ENCODE measurements around the gene RANGAP1. TPM values are rescaled to one million over a fixed set of nuclear protein-coding genes. Genes with fewer than 3 reads are reported as not detected.
A peak's percentile ranks its signal among the peaks of the same experiment; 100 is the strongest.

Gene RANGAP1
- total RNA-seq, 2 experiments from 2014 or later: 108 to 119 TPM

- no peaks in the 10 kb centered on the region for H3K9me2 ChIP-seq (ENCODE audit: insufficient read depth, low read length)
- H3K4me3 ChIP-seq (ENCODE audit: low read depth, low read length, poor library complexity, severe bottlenecking): peak overlapping the region; percentile 78
- H3K27ac ChIP-seq (ENCODE audit: low read depth, low read length, poor library complexity, severe bottlenecking): no peak overlapping the region
- no peak for TF ChIP-seq EZH2phosphoT487 (IDR thresholded peaks at IDR 0.05; ENCODE audit: borderline replicate concordance, low read depth, low read length)
- TF ChIP-seq, protein P1, sequence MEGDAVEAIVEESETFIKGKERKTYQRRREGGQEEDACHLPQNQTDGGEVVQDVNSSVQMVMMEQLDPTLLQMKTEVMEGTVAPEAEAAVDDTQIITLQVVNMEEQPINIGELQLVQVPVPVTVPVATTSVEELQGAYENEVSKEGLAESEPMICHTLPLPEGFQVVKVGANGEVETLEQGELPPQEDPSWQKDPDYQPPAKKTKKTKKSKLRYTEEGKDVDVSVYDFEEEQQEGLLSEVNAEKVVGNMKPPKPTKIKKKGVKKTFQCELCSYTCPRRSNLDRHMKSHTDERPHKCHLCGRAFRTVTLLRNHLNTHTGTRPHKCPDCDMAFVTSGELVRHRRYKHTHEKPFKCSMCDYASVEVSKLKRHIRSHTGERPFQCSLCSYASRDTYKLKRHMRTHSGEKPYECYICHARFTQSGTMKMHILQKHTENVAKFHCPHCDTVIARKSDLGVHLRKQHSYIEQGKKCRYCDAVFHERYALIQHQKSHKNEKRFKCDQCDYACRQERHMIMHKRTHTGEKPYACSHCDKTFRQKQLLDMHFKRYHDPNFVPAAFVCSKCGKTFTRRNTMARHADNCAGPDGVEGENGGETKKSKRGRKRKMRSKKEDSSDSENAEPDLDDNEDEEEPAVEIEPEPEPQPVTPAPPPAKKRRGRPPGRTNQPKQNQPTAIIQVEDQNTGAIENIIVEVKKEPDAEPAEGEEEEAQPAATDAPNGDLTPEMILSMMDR (conservative IDR thresholded peaks at IDR 0.05; ENCODE audit: low read length): 0 out of 2 replicates have a peak, but pooled peaks have one; percentile 43
- H3K9me3 ChIP-seq (ENCODE audit: low read length): no peaks in the 10 kb centered on the region
- ChIA-PET POLR2A (no interaction called here), CTCF (ENCODE audit: unreplicated experiment) (no interaction called here)
- no peaks in the 10 kb centered on the region for H3K36me3 ChIP-seq (ENCODE audit: insufficient read depth, low read length)
- no peaks in the 10 kb centered on the region for H4K20me1 ChIP-seq (ENCODE audit: insufficient read depth, low read length)
- H3K4me1 ChIP-seq (ENCODE audit: insufficient read depth, low read length, poor library complexity, severe bottlenecking): peaks cover 13% of the 10 kb centered on the region
- H2AFZ ChIP-seq (ENCODE audit: low read length): peak overlapping the region; percentile 83
- DNase-seq (ENCODE audit: low spot score): peak; percentile 88
- no peaks in the 10 kb centered on the region for H3K79me2 ChIP-seq (ENCODE audit: insufficient read depth, low read depth, low read length)
- intact Hi-C loops (cut with micrococcal nuclease; ENCODE audit: unreplicated experiment): loop anchor here (2.0 kb wide), 1 partner anchor 341 kb away; the partner anchor contains the start of genes ST13 and XPNPEP3
- H3K4me2 ChIP-seq (ENCODE audit: low read length): peak overlapping the region; percentile 90
- BruUV-seq (replicated peaks): no TSS peak
These were observed 88.7 kb downstream of the RANGAP1 start for GRCh38 chr22:41197038-41197972.

Small RNA genes lying within 50 kb of the gene (microRNA-seq; reads per million reads assigned to microRNA genes)
- gene MIR6889 (ENCODE audit: borderline replicate concordance): not detected

Small RNA genes lying within 50 kb of the gene (small RNA-seq; reads per million reads assigned to genes)
- gene MIR6889: not detected

Other genes starting within 250 kb of the RANGAP1 start
- gene EP300, start 193.6 kb downstream of the RANGAP1 start, total RNA-seq (2014; rRNA removed; shearing (Covaris generic)): 45.4 and 46.2 TPM in 2 replicates
- gene EP300, start 193.6 kb downstream of the RANGAP1 start, total RNA-seq (2022): 101 and 108 TPM in 2 replicates
- 23.3 and 28.1 TPM in 2 replicates for gene L3MBTL2, start 80.9 kb downstream of the RANGAP1 start, total RNA-seq (2014; rRNA removed; shearing (Covaris generic))
- 25.6 and 33.4 TPM in 2 replicates for gene L3MBTL2, start 80.9 kb downstream of the RANGAP1 start, total RNA-seq (2022)
- gene CHADL, start 45.3 kb downstream of the RANGAP1 start, total RNA-seq (2014; rRNA removed; shearing (Covaris generic)): 0.26 and 0.60 TPM in 2 replicates
- gene CHADL, start 45.3 kb downstream of the RANGAP1 start, total RNA-seq (2022): 0.42 TPM in 1 of 2 replicates, not detected in the other
- 42.4 and 46.7 TPM in 2 replicates for gene ZC3H7B, start 15.3 kb upstream of the RANGAP1 start, total RNA-seq (2014; rRNA removed; shearing (Covaris generic))
- gene ZC3H7B, start 15.3 kb upstream of the RANGAP1 start, total RNA-seq (2022): 55.1 and 56.3 TPM in 2 replicates
- 4.3 and 6.8 TPM in 2 replicates for gene TEF, start 95.8 kb upstream of the RANGAP1 start, total RNA-seq (2014; rRNA removed; shearing (Covaris generic))
- gene TEF, start 95.8 kb upstream of the RANGAP1 start, total RNA-seq (2022): 6.1 and 7.0 TPM in 2 replicates
- 13.5 and 13.9 TPM in 2 replicates for gene TOB2, start 160.6 kb upstream of the RANGAP1 start, total RNA-seq (2014; rRNA removed; shearing (Covaris generic))
- 19.9 and 27.0 TPM in 2 replicates for gene TOB2, start 160.6 kb upstream of the RANGAP1 start, total RNA-seq (2022)
- 87.9 and 98.8 TPM in 2 replicates for gene PHF5A, start 182.5 kb upstream of the RANGAP1 start, total RNA-seq (2014; rRNA removed; shearing (Covaris generic))
- gene PHF5A, start 182.5 kb upstream of the RANGAP1 start, total RNA-seq (2022): 60.9 and 62.1 TPM in 2 replicates
- gene ACO2, start 182.9 kb upstream of the RANGAP1 start, total RNA-seq (2014; rRNA removed; shearing (Covaris generic)): 61.5 and 69.0 TPM in 2 replicates
- gene ACO2, start 182.9 kb upstream of the RANGAP1 start, total RNA-seq (2022): 102 and 107 TPM in 2 replicates

Data from OCI-LY7 (cell line).